HG02588 (cell line): Measurements from ENCODE around the gene FAM107B.
"Not testable (repeated sequence)": the region's sequence is repeated elsewhere in the genome, so short reads cannot be mapped to it uniquely, and the experiment has no call there.

Source experiments
- ATAC-seq: cut with Tn5 transposase; IDR thresholded peaks from one replicate; pipeline ENCODE4 v1.9.1; 2021; ENCODE audit warnings: mild to moderate bottlenecking, moderate library complexity; ENCODE audit not compliant: unreplicated experiment

Gene FAM107B

DNA sequence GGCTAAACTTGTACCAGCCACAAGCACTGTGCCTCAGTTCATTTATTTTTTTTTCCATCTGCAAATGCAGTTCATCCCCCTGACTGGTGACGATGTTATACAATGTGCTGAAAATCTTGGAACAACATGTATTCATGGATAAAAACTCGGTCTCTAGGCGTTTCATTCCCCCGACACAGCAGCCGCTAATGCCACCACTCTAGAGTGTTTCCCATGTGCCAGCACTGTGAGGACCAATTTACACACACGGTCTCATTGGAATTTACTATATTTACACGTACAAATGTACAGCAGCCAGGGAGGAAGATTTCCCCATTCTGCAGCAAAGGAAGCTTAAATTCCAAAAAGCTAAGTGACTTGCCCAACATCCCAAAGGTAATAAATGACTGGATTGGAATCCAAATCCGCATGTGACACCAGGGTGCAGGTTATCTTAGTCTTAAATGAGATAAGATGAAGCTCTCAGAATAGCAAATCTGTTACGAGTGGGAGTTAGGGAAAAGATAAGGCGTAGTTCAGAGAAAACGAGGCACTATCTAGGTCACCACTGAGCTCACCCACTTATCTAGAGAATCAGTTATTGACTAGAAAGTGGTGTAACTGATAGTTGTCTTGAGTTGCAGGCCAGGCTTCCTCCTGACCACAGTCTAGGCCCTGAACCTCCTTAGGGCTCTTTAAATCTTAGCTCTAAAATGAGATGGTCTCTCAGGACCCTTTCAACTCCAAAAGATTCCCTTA is 36.7 kb downstream of the FAM107B start:
- no peak for ATAC-seq

DNA sequence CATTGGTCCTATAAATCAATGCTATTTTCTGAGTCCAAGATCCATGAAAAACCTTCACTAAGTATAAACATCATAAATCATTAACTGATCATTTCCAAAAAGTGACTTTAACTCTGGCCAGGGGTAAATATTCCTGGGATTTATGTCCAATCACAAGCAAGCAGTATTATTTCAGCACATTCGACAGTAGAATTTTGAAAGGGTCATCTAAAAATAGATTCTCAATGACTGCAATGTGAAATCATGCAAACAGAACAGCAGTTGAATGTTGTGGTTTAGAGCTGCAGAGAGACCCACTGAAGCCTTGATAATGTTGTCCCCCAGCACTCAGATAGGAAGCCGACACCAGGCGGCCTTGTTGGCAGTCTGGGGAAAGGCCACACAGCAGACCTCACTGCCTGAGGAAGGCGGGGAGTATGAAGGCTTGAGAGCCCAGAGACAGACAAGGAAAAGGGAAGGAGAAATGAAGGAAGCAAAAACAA is 38.1 kb downstream of the FAM107B start:
- no peak for ATAC-seq

DNA sequence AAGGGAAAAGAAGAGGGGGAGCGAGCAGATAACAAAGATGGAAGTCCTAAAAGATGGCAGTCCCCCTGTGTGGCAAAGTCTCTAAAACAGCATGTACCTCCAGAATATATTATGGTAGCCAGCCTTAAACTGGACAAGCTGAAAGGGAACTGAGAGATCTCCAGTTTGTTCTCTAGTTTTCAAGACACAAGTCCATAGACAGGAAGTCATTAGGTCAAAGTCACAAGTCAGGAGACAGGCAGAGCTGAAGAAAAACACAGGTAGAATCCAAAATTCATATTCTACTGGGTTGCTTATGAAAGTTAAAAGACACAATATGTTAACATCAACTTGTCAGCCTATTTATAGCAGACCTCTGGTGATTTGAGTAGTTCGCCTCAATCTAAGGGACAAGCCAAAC is 38.7 kb downstream of the FAM107B start:
- ATAC-seq = no peak

DNA sequence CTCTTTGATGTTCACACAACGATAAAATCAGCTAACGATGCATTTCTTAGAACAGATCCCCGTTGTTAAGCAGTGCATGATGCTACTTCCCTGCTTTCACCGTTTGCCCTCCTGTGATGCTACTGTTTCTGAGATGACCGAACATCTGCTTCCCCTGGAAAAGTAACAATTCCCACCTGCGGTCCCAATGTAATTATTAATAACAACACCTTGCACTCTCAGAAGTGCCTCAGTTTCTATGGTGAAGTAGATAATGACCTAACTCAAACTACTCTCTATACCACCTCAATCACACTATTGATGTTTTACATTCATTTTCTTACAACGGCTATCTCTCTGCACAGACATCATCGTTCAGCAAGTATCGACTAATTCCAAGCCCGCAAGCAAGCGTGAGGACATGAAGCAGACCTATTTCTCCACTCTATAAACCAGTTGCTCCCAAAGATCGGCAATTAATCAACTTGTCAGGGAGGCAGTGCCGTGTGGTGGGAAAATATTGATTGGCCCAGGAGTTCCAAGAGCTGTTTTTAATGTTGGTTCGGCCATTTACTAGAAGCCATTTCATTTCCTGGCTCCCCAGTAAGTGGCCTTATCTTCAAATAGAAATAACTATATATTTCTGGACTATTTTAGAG is 42.7 kb downstream of the FAM107B start:
- no peak for ATAC-seq

DNA sequence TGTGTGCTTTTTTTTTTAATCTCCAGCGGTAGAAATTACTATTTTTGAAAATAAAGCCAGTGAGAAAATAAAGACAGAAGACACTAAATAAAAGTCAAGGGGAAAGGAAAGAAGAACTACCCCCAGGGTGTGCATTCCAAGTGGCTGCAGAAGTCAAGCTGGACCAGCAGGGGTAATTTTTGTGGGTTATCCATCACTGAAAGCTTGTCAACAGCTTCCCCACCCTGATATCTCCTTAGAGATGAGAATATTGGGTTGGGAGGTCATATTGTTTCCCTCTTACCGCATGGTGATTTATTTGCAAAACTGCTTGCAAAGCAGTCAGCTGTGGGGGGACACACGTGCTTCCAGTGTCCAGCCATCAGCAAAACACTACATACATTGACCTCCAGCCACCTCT is 46.4 kb downstream of the FAM107B start:
- ATAC-seq = no peak

DNA sequence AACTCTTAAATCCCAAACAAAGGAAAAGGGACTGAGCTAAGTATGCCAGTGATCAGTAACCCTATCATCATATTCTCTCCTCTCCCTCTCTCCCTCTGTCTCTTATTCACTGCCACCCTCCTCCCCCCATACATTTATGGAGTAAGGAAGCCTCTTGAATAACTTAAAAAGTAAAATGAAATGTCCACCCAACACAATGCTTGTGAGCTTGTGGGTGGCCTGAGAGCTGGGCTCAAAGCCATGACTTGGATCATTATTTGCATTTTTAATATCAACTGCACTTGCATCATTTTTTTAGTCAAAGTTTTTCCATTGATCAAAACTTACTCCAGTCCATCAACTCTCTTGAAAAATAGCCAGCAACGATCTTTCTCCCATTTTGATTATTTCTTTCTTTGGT is 46.8 kb downstream of the FAM107B start:
- ATAC-seq = no peak

DNA sequence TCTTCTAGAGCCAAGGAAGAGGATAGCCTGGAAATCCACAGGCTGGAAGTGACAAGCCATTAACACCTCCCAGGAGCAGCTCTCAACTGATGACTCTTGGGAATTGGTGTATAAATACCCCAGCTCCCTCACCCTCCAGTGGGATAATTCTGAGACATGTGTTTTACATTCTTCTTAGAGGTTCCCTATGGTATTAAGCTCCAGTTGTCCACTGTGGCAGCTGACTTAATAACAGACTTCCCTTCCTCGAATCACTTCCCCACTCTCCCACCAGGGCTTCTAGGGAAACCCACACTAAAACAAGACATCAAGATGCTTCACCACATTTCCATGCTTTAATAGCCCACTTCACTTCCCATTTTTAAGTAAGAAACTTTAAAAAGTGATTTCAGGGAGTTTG is 47.2 kb downstream of the FAM107B start:
- ATAC-seq = no peak

DNA sequence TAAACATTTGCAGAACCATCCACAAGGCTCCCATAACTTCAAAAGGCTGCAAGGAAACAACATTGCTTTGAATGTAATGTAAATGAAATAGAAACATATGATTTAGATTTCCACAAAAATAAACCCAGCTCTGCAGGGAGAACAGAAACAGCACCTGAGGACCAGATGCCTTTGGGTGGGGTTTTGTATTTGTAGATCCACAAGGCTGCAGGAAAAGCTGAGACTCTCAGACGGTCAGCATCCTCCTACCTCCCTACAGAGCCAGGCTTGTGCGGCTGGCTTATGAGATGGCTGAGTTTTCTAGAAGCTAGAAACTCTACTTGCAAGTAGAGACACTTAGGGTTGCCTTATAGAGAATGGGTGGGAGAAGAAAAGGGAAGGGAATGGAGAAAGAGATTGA is 49.8 kb downstream of the FAM107B start:
- no peak for ATAC-seq

DNA sequence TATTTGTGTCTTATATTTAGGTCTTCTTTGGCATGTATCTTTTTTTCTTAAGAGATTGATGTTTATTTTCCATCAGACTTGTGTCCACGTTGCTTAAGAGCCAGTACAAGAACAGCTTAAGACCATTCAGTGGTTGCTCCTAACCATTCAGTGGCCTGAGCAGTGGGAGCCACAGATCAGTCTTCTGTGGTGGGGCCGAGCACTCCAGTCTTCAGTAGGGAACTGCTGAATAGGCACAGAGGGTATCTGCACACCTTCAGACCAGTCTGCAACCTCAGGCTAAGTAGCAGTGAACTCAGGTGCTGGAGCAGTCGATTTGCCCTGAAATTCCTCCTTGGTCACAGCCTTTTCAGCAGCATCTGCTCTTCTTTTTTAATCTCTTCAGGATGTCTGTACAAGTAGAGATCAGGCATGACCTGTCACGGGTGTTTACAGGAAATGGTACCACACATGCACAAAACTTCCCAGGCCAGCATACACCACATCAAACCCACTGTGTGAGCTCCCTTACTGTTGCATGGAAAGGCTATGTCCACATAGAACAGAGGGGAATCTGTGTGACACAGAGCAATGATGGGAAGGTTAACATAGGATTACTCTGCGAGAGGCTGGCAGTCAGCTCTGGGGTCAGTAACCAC is 51.5 kb downstream of the FAM107B start:
- no peak for ATAC-seq

DNA sequence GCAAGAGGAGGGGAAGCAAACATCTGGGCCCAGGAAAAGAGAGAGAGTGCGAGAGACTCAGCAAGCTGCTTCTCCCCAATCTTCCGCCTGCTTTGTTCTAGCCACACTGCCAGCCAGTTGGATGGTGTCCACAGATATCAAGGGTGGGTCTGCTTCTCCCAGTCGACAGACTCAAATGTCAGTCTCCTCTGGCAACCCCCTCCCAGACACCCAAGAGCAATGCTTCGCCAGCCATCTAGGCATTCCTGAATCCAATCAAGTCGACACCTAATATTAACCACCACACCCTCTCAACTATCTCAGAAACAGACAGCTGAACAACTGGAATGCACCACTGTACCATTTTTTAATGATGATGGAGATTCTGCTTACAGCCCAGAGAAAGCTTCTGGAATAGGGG is 57.1 kb downstream of the FAM107B start:
- ATAC-seq = no peak

DNA sequence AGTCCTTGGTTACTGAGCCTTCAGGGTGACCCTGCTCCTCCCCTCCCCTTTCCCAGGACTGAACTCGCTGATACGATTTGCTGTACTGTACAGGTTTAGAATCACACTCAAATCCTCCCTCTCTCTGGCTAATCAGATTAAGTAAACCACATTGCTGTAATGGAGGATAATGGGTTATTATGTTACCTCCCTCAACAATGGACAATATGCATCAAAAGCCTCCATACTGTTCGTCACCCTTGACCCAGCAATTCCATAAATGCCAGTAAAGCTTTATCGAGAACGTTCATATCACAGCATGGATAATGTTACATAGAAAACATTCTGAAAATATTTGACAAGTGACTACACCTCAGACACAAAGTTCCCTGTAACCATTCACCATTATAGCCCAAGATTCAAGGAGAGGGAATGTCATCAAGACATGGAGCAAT is 61.7 kb downstream of the FAM107B start:
- ATAC-seq = no peak

DNA sequence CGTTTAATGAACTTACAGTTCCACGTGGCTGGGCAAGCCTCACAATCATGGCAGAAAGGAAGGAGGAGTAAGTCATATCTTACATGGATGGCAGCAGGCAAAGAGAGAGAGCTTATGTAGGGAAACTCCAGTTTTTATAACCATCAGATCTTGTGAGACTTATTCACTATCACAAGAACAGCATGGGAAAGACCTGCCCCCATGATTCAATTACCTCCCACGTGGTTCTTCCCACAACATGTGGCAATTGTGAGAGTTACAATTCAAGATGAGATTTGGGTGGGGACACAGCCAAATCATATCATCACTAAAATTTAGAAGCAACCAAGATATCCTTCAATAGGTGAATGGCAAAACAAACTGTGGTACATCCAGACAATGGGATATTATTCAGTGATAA is 65.4 kb downstream of the FAM107B start:
- not testable (repeated sequence) for ATAC-seq

DNA sequence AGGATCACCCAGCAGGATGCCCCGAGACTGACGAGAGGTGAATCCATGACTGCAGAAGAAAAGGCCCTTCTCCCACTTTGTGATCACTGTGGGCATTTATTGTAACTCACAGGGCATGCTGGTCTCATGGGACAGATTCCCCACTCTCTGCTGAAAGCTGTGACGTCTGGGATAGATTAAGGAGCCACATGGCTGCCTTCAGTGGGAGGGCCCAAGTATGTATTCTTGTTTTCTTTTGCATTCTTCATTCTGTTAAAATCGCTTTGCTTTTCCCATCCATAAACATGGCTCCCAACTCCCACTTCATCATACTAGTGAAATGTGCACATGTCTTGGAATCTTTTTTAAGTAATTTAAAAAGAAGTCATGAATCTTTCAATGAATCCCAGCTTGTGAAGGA is 67.2 kb downstream of the FAM107B start:
- no peak for ATAC-seq

DNA sequence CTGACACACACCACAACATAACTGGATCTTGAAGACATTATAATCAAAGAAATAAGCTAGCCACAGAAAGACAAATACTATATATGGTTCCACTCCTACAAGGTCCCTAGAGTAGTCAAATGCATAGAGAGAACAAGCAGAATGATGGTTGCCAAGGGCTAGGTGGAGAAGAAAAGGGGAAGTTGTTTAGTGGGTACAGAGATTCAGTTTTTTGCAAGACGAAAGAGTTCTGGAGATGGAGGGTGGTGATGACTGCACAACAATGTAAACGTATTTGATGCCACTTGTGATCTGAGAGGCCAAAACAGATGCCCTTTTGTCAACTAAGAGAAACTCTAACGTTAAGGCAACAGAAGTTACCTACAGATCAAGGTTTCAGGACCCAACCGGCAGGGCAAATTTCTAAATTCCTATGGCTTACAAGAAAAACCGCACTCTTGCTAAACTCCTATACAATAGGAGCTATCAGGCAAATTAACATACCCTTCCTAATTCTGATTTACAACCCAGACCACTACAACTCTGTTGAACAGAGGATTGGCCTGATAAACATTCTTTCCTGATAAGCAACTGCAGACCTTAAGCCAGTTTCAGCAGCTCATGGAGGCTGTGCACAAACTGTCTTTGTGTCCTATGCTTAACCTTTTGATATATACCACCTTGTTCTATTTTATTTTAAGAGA is 69.0 kb downstream of the FAM107B start:
- no peak for ATAC-seq

DNA sequence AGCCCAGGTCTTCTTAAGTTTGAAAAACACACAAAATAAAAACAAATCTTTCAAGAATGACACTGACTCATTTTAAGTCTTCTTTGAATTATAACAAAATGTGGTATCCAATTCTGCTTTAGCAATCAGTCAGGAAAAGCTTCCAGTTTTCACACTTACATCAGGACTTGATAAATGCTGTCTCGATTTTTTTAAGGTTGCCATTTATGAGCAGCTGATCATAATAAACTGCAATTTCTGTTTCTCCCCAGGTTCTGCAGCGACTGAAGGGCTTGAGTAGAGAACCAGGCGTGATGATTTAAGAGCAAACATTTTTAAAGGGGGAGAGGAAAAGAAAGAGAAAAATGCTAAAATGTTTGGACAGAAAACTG is 71.1 kb downstream of the FAM107B start:
- ATAC-seq = no peak

DNA sequence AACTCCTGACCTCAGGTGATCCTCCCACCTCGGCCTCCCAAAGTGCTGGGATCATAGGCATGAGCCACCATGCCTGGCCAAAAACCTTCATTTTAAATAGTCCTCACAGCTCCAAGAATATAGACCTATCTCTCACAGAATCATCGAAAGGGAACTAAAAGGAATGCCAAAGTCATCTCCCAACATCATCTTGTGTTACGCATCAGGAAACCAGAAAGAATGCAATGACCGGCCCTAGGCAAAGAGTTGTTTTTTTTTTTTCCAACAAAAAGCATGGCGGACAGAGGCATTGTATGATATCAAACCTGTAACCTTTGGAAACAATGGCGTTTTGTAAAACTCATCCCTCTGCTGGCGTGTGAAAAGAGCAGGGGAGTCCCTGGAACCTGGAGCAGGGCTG is 73.2 kb downstream of the FAM107B start:
- ATAC-seq = no peak

DNA sequence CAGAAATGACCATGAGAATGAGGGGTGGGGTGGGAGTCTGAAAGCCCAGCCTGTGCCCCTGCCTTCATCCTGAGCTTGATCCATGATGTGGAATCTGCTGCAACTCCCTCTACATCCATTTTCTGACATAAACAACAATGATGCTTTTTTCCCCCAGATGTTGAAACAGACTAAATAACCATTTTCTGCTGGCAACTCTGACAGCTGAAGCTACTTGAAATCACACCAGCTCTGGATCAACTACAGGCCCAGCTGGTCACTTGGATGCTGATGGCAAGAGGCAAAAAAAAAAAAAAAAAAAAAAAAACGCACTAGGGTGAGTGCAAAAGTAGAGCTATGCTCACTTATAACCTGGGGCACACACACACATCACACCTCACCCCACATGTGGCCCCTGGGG is 74.2 kb downstream of the FAM107B start:
- ATAC-seq = no peak

DNA sequence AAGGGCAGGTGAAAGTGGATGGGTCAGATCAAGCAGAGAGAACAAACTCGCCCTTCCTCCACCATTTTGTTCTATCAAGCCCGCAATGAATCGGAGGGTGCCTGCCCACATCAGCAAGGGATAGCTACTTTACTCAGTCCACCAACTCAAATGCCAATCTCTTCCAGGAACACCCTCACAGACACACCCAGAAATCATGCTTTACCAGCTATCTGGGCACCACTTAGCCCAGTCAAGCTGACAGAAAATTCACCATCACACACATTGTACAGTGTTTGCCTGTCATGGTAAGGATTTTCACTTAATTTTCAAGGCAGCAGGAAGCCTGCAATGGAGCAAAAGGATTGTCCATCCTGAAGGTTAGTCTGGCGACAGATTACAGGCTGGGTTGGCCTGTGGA is 75.2 kb downstream of the FAM107B start:
- ATAC-seq = no peak

DNA sequence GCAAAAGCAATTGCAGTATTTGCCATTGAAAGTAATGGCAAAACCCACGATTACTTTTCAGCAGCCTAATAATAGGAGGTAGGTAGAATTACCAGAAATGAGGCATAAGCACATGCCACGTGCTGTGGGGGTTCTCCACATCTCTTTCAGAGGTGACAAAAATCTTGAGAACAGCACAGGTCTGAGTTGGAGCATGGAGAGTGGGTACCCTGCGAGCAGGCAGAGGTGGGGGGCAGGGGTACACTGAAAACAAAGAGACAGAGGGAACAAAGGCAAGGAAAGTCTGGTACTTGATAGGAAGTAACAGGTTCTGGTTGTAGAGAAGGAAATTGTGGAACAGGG is 75.9 kb downstream of the FAM107B start:
- no peak for ATAC-seq

DNA sequence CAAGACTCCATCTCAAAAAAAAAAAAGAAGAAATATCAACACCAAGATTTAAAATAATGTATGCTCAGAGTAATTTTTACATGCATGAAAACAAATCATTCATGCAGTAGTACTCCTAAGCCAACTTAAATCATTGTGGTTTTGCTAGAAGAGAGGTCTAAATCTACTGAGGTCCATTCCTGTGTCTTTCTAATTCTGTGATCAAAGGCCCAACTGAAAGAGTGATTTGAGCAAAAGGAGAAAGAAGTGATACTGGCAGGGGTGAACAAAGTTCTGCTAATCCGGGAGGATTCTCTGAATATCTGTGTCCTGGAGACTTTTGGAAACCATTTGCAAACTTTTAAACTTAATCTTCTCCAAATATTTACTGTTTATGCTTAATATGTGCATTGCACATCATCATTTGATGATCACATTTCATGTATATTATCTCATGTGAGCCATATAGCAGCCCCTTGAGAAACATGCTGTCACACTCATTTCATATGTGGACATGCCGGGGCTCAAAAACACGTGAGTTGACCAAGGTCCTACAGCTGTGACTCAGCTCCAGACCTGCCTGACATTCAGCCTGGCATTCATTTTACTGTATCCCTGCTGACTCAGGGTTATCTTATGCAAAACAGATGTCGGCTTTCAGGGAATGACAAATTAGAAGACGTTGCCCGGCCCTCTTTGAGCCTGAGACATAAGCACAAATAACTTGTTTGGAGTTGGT is 76.4 kb downstream of the FAM107B start:
- ATAC-seq = no peak

DNA sequence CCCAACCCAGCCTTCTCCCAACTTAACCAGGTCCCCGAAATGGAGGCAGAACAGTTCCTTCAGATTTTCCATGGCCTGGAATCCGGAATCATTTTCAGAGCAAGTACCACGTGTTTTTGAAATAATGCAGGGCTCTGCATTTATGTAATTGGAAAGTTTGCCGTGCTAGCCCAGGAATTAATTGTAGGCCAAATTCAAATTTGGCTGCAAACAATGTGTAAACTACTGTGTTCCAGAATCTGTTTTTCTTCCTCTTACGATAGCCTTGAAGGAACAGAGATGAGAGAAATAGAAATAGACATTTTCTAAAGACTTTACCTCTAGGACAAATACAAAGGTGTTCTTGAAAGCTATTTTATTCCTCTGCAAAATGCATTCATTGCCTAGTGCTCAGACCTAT is 77.4 kb downstream of the FAM107B start:
- ATAC-seq = no peak
